H1 (cell line): ENCODE data around the gene TGM2. TPM values are rescaled to one million over a fixed set of nuclear protein-coding genes. Genes with fewer than 3 reads are reported as not detected.

Experiments used
- CTCF ChIA-PET: fragments of 300-600 bp; sonication (Branson Sonifier 250); formaldehyde crosslinking; loops from one replicate; lab custom pipeline; 2021; ENCODE audit not compliant: partially characterized antibody; lab: Charles Lee
- POLR2A ChIA-PET: fragments of 300-600 bp; sonication (Branson Sonifier 250); formaldehyde crosslinking; loops from one replicate; lab custom pipeline; 2021; ENCODE audit warnings: inconsistent platforms; ENCODE audit not compliant: partially characterized antibody; lab: Charles Lee
- DNase-seq, 2 experiments: peaks; one replicate each; pipeline versions ENCODE4 v3.0.0 to v3.0.0-alpha.2; 2010 to 2022; ENCODE audit warnings: low spot score in 2 of 2, low read depth in 1 of 2, mixed read lengths in 1 of 2
- FAIRE-seq: peaks from 2 replicates; lab custom pipeline; 2011; peaks lifted over from hg19 to GRCh38; lab: Jason Lieb, UNC
- H2AFZ ChIP-seq: 2 replicates; pipeline ENCODE4 v1.8.1; 2012; ENCODE audit warnings: low read length, inconsistent platforms
- H2AK5ac ChIP-seq: 2 replicates; pipeline ENCODE4 v1.6.1; 2013; ENCODE audit warnings: low read depth, low read length
- H2BK120ac ChIP-seq: replicated peaks from 2 replicates; pipeline ENCODE3; 2013; ENCODE audit warnings: low read depth, low read length, inconsistent platforms
- H2BK12ac ChIP-seq: 2 replicates; pipeline ENCODE4 v1.6.1; 2013; ENCODE audit warnings: low read depth, low read length
- H2BK15ac ChIP-seq: 2 replicates; pipeline ENCODE4 v1.6.1; 2013; ENCODE audit warnings: low read length
- H2BK20ac ChIP-seq: 2 replicates; pipeline ENCODE4 v1.6.1; 2013; ENCODE audit warnings: low read length
- H2BK5ac ChIP-seq: 2 replicates; pipeline ENCODE4 v1.6.1; 2013; ENCODE audit warnings: low read depth, low read length
- H3K14ac ChIP-seq: 2 replicates; pipeline ENCODE4 v1.6.1; 2013; ENCODE audit warnings: inconsistent platforms; ENCODE audit not compliant: insufficient read length
- H3K18ac ChIP-seq: 2 replicates; pipeline ENCODE4 v1.6.1; 2013; ENCODE audit warnings: low read length; ENCODE audit errors: extremely low read depth
- H3K23ac ChIP-seq: 2 replicates; pipeline ENCODE4 v1.6.1; 2013; ENCODE audit warnings: inconsistent platforms; ENCODE audit not compliant: insufficient read length
- H3K23me2 ChIP-seq: 2 replicates; pipeline ENCODE4 v1.6.1; 2013; ENCODE audit warnings: low read depth, low read length
- H3K27ac ChIP-seq: 2 replicates; pipeline ENCODE4 v1.6.1; 2011; ENCODE audit warnings: low read depth, low read length, inconsistent platforms
- H3K27me3 ChIP-seq, 4 experiments: replicated peaks in 1 of 4; 1 replicate in 1 of 4; 2 replicates in 3 of 4; pipeline versions ENCODE4 v1.6.1 to v1.8.1; 2011 to 2013; ENCODE audit warnings: low read length in 3 of 4, mild to moderate bottlenecking in 3 of 4, inconsistent platforms in 2 of 4, mixed read lengths in 2 of 4, moderate library complexity in 1 of 4; ENCODE audit not compliant: control insufficient read depth in 3 of 4, insufficient read depth in 3 of 4; ENCODE audit errors: extremely low read depth in 1 of 4
- H3K36me3 ChIP-seq, 4 experiments: 2 replicates each; pipeline versions ENCODE4 v1.6.1 to v1.8.1; 2011 to 2013; ENCODE audit warnings: mild to moderate bottlenecking in 4 of 4, low read length in 3 of 4, moderate library complexity in 2 of 4, control low read depth in 1 of 4, inconsistent platforms in 1 of 4; ENCODE audit not compliant: insufficient read depth in 4 of 4, control insufficient read depth in 2 of 4
- H3K4ac ChIP-seq: replicated peaks from 2 replicates; pipeline ENCODE3; 2013; ENCODE audit warnings: low read length, low read depth, mixed read lengths, inconsistent platforms; ENCODE audit not compliant: insufficient read length
- H3K4me1 ChIP-seq, 4 experiments: replicated peaks in 1 of 4; 1 replicate in 1 of 4; 2 replicates in 3 of 4; pipeline versions ENCODE4 v1.6.1 to v1.8.1; 2011 to 2013; ENCODE audit warnings: low read length in 3 of 4, inconsistent platforms in 2 of 4, mixed read lengths in 1 of 4; ENCODE audit not compliant: insufficient read depth in 4 of 4, control insufficient read depth in 3 of 4
- H3K4me2 ChIP-seq, 2 experiments: 2 replicates each; pipeline versions ENCODE4 v1.6.1 to v1.8.1; 2011 to 2013; ENCODE audit warnings: low read depth in 2 of 2, low read length in 2 of 2, control low read depth in 1 of 2, inconsistent platforms in 1 of 2, mild to moderate bottlenecking in 1 of 2; ENCODE audit not compliant: insufficient read depth in 1 of 2
- H3K4me3 ChIP-seq, 4 experiments: fragments of 200-600, 300-600 bp in 1 of 4; sonication (generic), shearing (Covaris generic), sonication (Bioruptor Twin) in 1 of 4; 2 replicates each; pipeline versions ENCODE4 v1.5.1 to v1.8.1; 2011 to 2016; ENCODE audit warnings: low read length in 4 of 4, low read depth in 3 of 4, control low read depth in 2 of 4, inconsistent platforms in 2 of 4, mild to moderate bottlenecking in 2 of 4, mixed read lengths in 1 of 4, moderate library complexity in 1 of 4; ENCODE audit not compliant: insufficient read depth in 2 of 4; ENCODE audit errors: extremely low read depth in 1 of 4
- H3K56ac ChIP-seq: replicated peaks from 2 replicates; pipeline ENCODE3; 2013; ENCODE audit warnings: low read depth, mild to moderate bottlenecking, mixed read lengths, low read length, inconsistent platforms; ENCODE audit not compliant: insufficient read length
- H3K79me1 ChIP-seq: 2 replicates; pipeline ENCODE4 v1.6.1; 2013; ENCODE audit warnings: low read depth, low read length, control low read depth
- H3K79me2 ChIP-seq, 2 experiments: 2 replicates each; pipeline versions ENCODE4 v1.6.1 to v1.8.1; 2012 to 2013; ENCODE audit warnings: low read length in 2 of 2, mild to moderate bottlenecking in 2 of 2, inconsistent platforms in 1 of 2; ENCODE audit not compliant: insufficient read depth in 2 of 2, control insufficient read depth in 1 of 2
- H3K9ac ChIP-seq, 4 experiments: replicated peaks in 1 of 4; 1 replicate in 1 of 4; 2 replicates in 3 of 4; pipeline versions ENCODE4 v1.6.1 to v1.8.1; 2011 to 2013; ENCODE audit warnings: low read depth in 3 of 4, low read length in 3 of 4, control low read depth in 2 of 4, mild to moderate bottlenecking in 2 of 4, moderate library complexity in 2 of 4, inconsistent platforms in 1 of 4; ENCODE audit errors: extremely low read depth in 1 of 4
- H3K9me3 ChIP-seq, 2 experiments: 2 replicates each; pipeline versions ENCODE4 v1.6.1 to v1.8.1; 2012 to 2013; ENCODE audit warnings: mild to moderate bottlenecking in 2 of 2, moderate library complexity in 2 of 2, control low read depth in 1 of 2, inconsistent platforms in 1 of 2, low read depth in 1 of 2, low read length in 1 of 2, mixed read lengths in 1 of 2; ENCODE audit not compliant: insufficient read depth in 2 of 2
- H4K20me1 ChIP-seq, 2 experiments: replicated peaks in 1 of 2; 2 replicates each; pipeline versions ENCODE3 to v1.8.1; 2011 to 2013; ENCODE audit warnings: inconsistent platforms in 2 of 2, low read length in 2 of 2, mild to moderate bottlenecking in 1 of 2; ENCODE audit not compliant: insufficient read depth in 2 of 2, control insufficient read depth in 1 of 2
- H4K5ac ChIP-seq: 2 replicates; pipeline ENCODE4 v1.6.1; 2013; ENCODE audit warnings: low read length, low read depth, mixed read lengths, inconsistent platforms; ENCODE audit not compliant: insufficient read length
- H4K8ac ChIP-seq: 2 replicates; pipeline ENCODE4 v1.8.0; 2013; ENCODE audit warnings: mild to moderate bottlenecking, moderate library complexity, low read length, inconsistent platforms; ENCODE audit not compliant: insufficient read depth; ENCODE audit errors: extremely low read depth
- H4K91ac ChIP-seq: replicated peaks from 2 replicates; pipeline ENCODE3; 2013; ENCODE audit warnings: low read length, mixed read lengths, inconsistent platforms; ENCODE audit not compliant: insufficient read length
- BACH1 ChIP-seq: IDR thresholded peaks from 2 replicates; pipeline ENCODE4 v1.6.1; 2012; ENCODE audit warnings: low read length, improper control_type of control experiment
- CBX5 ChIP-seq: fragments of 300-800, 300-1000 bp; sonication (generic); IDR thresholded peaks from 2 replicates; pipeline ENCODE4 v1.7.1; 2016; ENCODE audit warnings: antibody characterized with exemption, low read length, low read depth
- CEBPB ChIP-seq: IDR thresholded peaks from 2 replicates; pipeline ENCODE4 v1.6.1; 2012; ENCODE audit warnings: low read depth, low read length
- GTF2F1 ChIP-seq: IDR thresholded peaks from 2 replicates; pipeline ENCODE4 v1.6.1; 2012; ENCODE audit warnings: low read depth, low read length, improper control_type of control experiment, borderline replicate concordance
- JUND ChIP-seq: IDR thresholded peaks from 2 replicates; pipeline ENCODE4 v1.6.1; 2011; ENCODE audit warnings: mild to moderate bottlenecking, improper control_type of control experiment, low read length
- MAFK ChIP-seq: IDR thresholded peaks from 2 replicates; pipeline ENCODE4 v1.6.1; 2012; ENCODE audit warnings: low read depth, mild to moderate bottlenecking, improper control_type of control experiment, low read length
- SAP30 ChIP-seq: fragments of 300-600 bp; sonication (generic); IDR thresholded peaks from 2 replicates; pipeline ENCODE4 v1.7.1; 2012; ENCODE audit warnings: low read length, moderate library complexity, mild to moderate bottlenecking, inconsistent platforms; ENCODE audit not compliant: insufficient read depth, insufficient replicate concordance
- SIN3A ChIP-seq, 2 experiments: IDR thresholded peaks in 1 of 2; conservative IDR thresholded peaks in 1 of 2; 2 replicates each; pipeline ENCODE4 v1.6.1; 2011 to 2012; ENCODE audit warnings: low read length in 2 of 2, improper control_type of control experiment in 1 of 2, low read depth in 1 of 2, mild to moderate bottlenecking in 1 of 2
- SIX5 ChIP-seq: IDR thresholded peaks from 2 replicates; pipeline ENCODE4 v1.6.1; 2011; ENCODE audit warnings: mild to moderate bottlenecking, low read depth, low read length
- TAF7 ChIP-seq: optimal IDR thresholded peaks from 2 replicates; pipeline ENCODE3; 2011; ENCODE audit warnings: low read depth, mild to moderate bottlenecking, inconsistent platforms, low read length, moderate library complexity, borderline replicate concordance
- WGBS, 2 experiments: shearing (Covaris generic) in 1 of 2; methylation state at CpG; one replicate each; pipeline versions ENCODE4 v1.1.6 to v1.1.7; 2013 to 2015; ENCODE audit warnings: low lambda C conversion rate in 2 of 2, mixed read lengths in 2 of 2, inconsistent platforms in 1 of 2, low coverage in 1 of 2, missing lambda C conversion rate in 1 of 2; ENCODE audit not compliant: insufficient replicate concordance in 2 of 2, insufficient coverage in 1 of 2, insufficient read length in 1 of 2; ENCODE audit errors: extremely low coverage in 1 of 2, missing lambda C conversion rate in 1 of 2; 5-methylcytosine and 5-hydroxymethylcytosine counted together
- polyA plus RNA-seq, 7 experiments: library from polyadenylated mRNA; depleted of rRNA in 3 of 7; stranded (reverse) in 5 of 7; unstranded in 2 of 7; fragments of >200 nt in 5 of 7; fragments of 200-250 nt in 2 of 7; gene quantifications; 1 replicate in 5 of 7; 2 replicates in 1 of 7; 4 replicates in 1 of 7; pipeline versions ENCODE4 v1.2.1 to v1.2.3, GENCODE V29; 2011 to 2013; ENCODE audit warnings: missing spikeins in 2 of 7, mixed read lengths in 2 of 7
- total RNA-seq: library from RNA; stranded (reverse); fragmentation: NEBNext Ultra II Directional; extraction: Animal tissue kit (Norgen Biotek cat#: 25700); gene quantifications from 2 replicates; pipeline ENCODE4 v1.2.1, GENCODE V29; 2021
- TF ChIP-seq, protein P1 (sequence below): IDR thresholded peaks from 2 replicates; pipeline ENCODE4 v1.6.1; 2011; ENCODE audit warnings: low read length, improper control_type of control experiment

Gene TGM2
- total and polyA plus RNA-seq, 2 of the 8 experiments (the other 6 are each of a cell fraction or from before 2014, with no cell fraction given) = 0.86 to 1.0 TPM

- ChIA-PET CTCF (interaction anchor here (0.6 to 17.3 kb wide), 8 partner anchors 9 to 275 kb away, joined by 3 to 198 read pairs (median 4); no protein-coding TSS in a partner anchor), POLR2A (interaction anchor here (1.1 kb wide), 1 partner anchor 27 kb away, joined by 3 read pairs; no protein-coding TSS in a partner anchor)
- DNase-seq (no peak), FAIRE-seq (no peak)
- Histone ChIP-seq H3K79me1 (no peaks in the 10 kb centered on the region; the same call in 1 of the 2 replicates), H3K4me1 (no peaks in the 10 kb centered on the region), H3K79me2 (no peaks in the 10 kb centered on the region), H3K9me3 (no peaks in the 10 kb centered on the region), H3K4ac (no peak overlapping the region), H3K27ac (no peak overlapping the region), H2BK15ac (no peak overlapping the region), H3K27me3 (no peaks in the 10 kb centered on the region), H4K8ac (no peak overlapping the region), H3K56ac (no peak overlapping the region), H3K14ac (no peak overlapping the region), H4K5ac (no peak overlapping the region), H3K4me2 (no peak overlapping the region), H2BK5ac (no peak overlapping the region), H2AFZ (no peak overlapping the region), H3K23ac (no peak overlapping the region), H2AK5ac (no peak overlapping the region), H3K9ac (no peak overlapping the region), H3K36me3 (no peaks in the 10 kb centered on the region), H2BK12ac (no peak overlapping the region), H3K4me3 (no peak overlapping the region), H3K18ac (no peak overlapping the region), H4K91ac (no peak overlapping the region), H2BK120ac (no peak overlapping the region), H3K23me2 (no peaks in the 10 kb centered on the region), H2BK20ac (no peak overlapping the region), H4K20me1 (no peaks in the 10 kb centered on the region)
- 87% methylated on average over 9 of the region's 9 CpGs; no CpG with 5 or more reads in 1 of the 2 experiments for WGBS, 2 experiments
- no peak for TF ChIP-seq MAFK
- TF ChIP-seq JUND = no peak
- TF ChIP-seq CEBPB = no peak
- no peak for TF ChIP-seq TAF7
- TF ChIP-seq, protein P1, sequence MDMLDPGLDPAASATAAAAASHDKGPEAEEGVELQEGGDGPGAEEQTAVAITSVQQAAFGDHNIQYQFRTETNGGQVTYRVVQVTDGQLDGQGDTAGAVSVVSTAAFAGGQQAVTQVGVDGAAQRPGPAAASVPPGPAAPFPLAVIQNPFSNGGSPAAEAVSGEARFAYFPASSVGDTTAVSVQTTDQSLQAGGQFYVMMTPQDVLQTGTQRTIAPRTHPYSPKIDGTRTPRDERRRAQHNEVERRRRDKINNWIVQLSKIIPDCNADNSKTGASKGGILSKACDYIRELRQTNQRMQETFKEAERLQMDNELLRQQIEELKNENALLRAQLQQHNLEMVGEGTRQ = no peak
- TF ChIP-seq SIX5 = no peak
- no peak for TF ChIP-seq GTF2F1
- TF ChIP-seq SIN3A (conservative IDR thresholded peaks at IDR 0.05 in 1 of 2, IDR thresholded peaks at IDR 0.05 in 1 of 2; ENCODE audit: low read depth in 1 of 2, low read length in 2 of 2) = no peak
- no peak for TF ChIP-seq BACH1
- no peak for TF ChIP-seq CBX5
- no peak for TF ChIP-seq SAP30
Observed at GRCh38 chr20:38211200-38212097, 46.4 kb upstream of the TGM2 start.
